HAP-1 (cell line): ENCODE results near the gene AKR1C1.
"Not testable (repeated sequence)": the region's sequence is repeated elsewhere in the genome, so short reads cannot be mapped to it uniquely, and the experiment has no call there.

Experiments
- DNase-seq, 2 experiments: peaks; one replicate each; pipeline ENCODE4 v3.0.0-alpha.2; 2016 to 2020; ENCODE audit warnings: low spot score in 2 of 2
- H3K27me3 ChIP-seq: fragments of 250-450 bp; sonication (Bioruptor Pico); 2 replicates; pipeline ENCODE4 v1.5.1; 2020; ENCODE audit warnings: low read depth, mild to moderate bottlenecking, moderate library complexity
- H3K36me3 ChIP-seq: fragments of 250-450 bp; sonication (Bioruptor Pico); replicated peaks from 2 replicates; pipeline ENCODE4 v1.5.1; 2020; ENCODE audit warnings: mild to moderate bottlenecking
- H3K4me1 ChIP-seq: fragments of 250-450 bp; sonication (Bioruptor Pico); 2 replicates; pipeline ENCODE4 v1.5.1; 2020; ENCODE audit warnings: mild to moderate bottlenecking
- H3K4me3 ChIP-seq: fragments of 250-450 bp; sonication (Bioruptor Pico); 2 replicates; pipeline ENCODE4 v1.5.1; 2020; ENCODE audit warnings: mild to moderate bottlenecking, moderate library complexity
- H3K9me3 ChIP-seq: fragments of 250-450 bp; sonication (Bioruptor Pico); 2 replicates; pipeline ENCODE4 v1.5.1; 2020; ENCODE audit warnings: mild to moderate bottlenecking, moderate library complexity
- in situ Hi-C: fragments of 300-500 bp; cut with MboI; formaldehyde crosslinking; loops from 3 replicates; pipeline ENCODE4 v1.14.3; 2020; ENCODE audit warnings: low sequenced_read_pairs, inconsistent platforms, mixed read lengths

Gene AKR1C1

DNA sequence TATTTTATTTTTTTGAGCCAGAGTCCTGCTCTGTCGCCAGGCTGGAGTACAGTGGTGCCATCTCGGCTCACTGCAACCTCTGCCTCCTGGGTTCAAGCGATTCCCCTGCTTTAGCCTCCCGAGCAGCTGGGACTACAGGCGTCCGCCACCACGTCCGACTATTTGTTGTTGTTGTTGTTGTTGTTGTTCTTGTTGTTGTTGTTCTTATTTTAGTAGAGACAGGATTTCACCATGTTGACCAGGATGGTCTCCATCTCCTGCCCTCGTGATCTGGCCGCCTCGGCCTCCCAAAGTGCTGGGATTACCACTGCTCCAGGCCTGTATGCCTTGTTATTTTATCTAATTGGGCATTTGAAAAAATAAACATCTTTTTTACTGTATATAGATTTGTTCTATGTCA is 1.7 kb upstream of the AKR1C1 start:
- H3K9me3 ChIP-seq, H3K4me1 ChIP-seq, in situ Hi-C loops, H3K36me3 ChIP-seq, DNase-seq, H3K4me3 ChIP-seq, H3K27me3 ChIP-seq: not testable (repeated sequence)

DNA sequence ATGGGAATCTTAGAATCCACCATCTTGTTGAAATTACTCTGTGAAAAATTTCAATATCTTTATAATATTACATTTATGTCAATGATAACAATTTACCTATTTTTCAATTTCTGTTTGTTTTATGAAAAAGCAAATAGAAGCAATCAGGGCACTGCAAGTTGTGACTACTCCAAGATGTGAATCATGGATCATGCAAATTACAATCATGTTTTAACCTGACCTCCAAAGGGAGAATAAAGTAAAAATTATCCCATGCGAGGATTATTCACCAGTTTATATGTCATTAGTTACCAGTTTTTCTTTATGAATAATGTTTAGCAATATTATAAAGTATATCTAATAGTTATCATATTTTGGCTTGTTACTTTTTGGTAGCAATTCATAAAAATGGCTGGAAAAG is 907 bp upstream of the AKR1C1 start:
- H3K4me3 ChIP-seq, H3K36me3 ChIP-seq, H3K27me3 ChIP-seq, H3K4me1 ChIP-seq, DNase-seq, in situ Hi-C loops, H3K9me3 ChIP-seq: not testable (repeated sequence)

GRCh38 chr10:4963815-4964154 is 570 bp downstream of the AKR1C1 start:
- H3K4me1 ChIP-seq, H3K9me3 ChIP-seq, H3K36me3 ChIP-seq, H3K4me3 ChIP-seq, H3K27me3 ChIP-seq, in situ Hi-C loops, DNase-seq: not testable (repeated sequence)

DNA sequence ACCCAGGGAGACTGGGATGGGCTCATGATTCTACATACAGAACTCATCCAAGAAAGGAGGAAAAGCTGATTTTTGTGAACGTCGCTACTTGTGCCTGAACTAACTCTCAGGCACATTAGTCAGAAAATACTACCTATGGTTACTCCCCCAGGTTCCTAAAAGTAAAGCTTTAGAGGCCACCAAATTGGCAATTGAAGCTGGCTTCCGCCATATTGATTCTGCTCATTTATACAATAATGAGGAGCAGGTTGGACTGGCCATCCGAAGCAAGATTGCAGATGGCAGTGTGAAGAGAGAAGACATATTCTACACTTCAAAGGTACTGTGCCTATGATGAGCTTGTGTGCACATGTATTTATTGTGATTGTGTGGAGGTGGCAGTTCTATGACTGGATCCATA is 2.5 kb downstream of the AKR1C1 start:
- in situ Hi-C loops, H3K4me3 ChIP-seq, H3K9me3 ChIP-seq, H3K4me1 ChIP-seq, DNase-seq, H3K27me3 ChIP-seq, H3K36me3 ChIP-seq: not testable (repeated sequence)

DNA sequence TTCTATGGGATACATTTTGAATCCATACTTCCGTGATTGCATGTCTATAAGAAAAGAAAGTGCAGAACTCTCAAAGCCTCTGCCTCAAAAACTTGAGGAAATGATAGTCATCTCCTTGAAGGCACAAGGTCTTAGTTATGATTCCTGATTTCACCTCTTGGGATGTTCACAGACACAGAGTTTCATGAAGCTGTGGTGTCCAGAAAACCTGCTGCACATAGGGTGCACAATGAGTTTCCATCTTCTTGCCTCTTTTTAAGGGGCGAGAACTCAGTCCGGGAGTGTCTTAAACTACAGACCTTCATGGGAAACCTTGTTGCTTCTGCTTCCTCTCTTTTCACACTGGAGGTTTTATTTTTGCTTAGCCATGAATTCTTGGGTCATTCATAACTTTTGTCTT is 4.0 kb downstream of the AKR1C1 start:
- DNase-seq, H3K4me3 ChIP-seq, H3K4me1 ChIP-seq, H3K9me3 ChIP-seq, in situ Hi-C loops, H3K36me3 ChIP-seq, H3K27me3 ChIP-seq: not testable (repeated sequence)

DNA sequence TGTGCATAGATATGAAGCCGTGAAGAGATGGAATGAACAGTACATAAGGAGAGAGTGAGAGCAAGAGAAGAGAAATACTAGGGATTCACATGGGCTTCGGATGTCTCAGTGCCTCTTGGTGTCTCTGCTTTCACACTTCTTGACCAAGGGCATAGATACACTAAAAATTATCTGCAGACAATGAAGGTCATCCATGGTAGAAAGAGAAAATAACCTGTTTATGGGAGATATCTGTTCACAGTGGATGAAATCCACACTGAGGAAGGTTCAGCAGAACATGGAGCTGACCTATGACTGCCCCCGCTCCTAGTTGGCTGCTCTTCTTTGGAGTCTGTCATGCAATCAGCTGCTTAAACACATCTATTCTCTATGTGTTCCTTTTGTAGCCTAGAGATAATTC is 6.1 kb downstream of the AKR1C1 start:
- DNase-seq, H3K27me3 ChIP-seq, H3K36me3 ChIP-seq, H3K9me3 ChIP-seq, H3K4me3 ChIP-seq, H3K4me1 ChIP-seq, in situ Hi-C loops: not testable (repeated sequence)

DNA sequence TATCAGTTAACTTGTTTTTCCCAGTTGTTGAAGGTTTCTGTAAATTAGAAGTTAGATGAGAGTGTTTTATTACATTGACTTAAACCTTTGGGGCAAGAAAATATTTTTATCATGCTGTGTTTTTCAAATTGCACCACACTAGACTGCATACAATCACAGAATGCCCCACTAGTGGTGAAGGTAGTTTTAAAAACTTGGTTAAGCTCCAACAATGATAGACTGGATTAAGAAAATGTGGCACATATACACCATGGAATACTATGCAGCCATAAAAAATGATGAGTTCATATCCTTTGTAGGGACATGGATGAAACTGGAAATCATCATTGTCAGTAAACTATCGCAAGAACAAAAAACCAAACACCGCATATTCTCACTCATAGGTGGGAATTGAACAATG is 7.1 kb downstream of the AKR1C1 start:
- in situ Hi-C loops, H3K36me3 ChIP-seq, H3K4me3 ChIP-seq, DNase-seq, H3K4me1 ChIP-seq, H3K9me3 ChIP-seq, H3K27me3 ChIP-seq: not testable (repeated sequence)

GRCh38 chr10:4972369-4973142 is 9.3 kb downstream of the AKR1C1 start:
- H3K27me3 ChIP-seq, H3K36me3 ChIP-seq, H3K9me3 ChIP-seq, DNase-seq, H3K4me3 ChIP-seq, H3K4me1 ChIP-seq, in situ Hi-C loops: not testable (repeated sequence)

- H3K4me1 ChIP-seq, H3K27me3 ChIP-seq, DNase-seq, H3K4me3 ChIP-seq, H3K36me3 ChIP-seq, in situ Hi-C loops, H3K9me3 ChIP-seq: not testable (repeated sequence)
Observed at GRCh38 chr10:4973294-4973693, 10.1 kb downstream of the AKR1C1 start.

DNA sequence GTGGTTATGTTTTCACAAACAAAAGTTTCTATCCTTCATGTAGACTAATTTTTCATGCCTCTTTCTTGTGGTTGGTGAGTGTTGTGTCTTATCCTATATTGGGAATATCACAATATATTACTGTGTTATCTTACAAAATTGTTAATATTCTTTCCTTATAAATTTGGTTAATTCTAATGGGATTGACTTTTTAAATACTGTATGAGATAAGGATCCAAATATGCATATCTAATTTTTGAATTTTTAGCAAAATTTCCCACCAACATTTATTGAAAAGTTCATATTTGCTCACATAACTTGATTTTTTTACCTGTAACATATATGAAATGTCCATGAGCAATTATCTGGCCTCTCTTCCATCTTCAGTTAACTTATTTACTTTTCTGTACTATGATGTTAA is 11.2 kb downstream of the AKR1C1 start:
- H3K4me1 ChIP-seq, in situ Hi-C loops: not testable (repeated sequence)

GRCh38 chr10:4977025-4977424 is 13.8 kb downstream of the AKR1C1 start:
- in situ Hi-C loops: no loop called here
- H3K36me3 ChIP-seq: no peaks in the 10 kb centered on the region
- no peak for DNase-seq
- peaks cover 4% of the 10 kb centered on the region for H3K4me1 ChIP-seq
- no peaks in the 10 kb centered on the region for H3K27me3 ChIP-seq
- H3K9me3 ChIP-seq: no peaks in the 10 kb centered on the region
- no peak overlapping the region for H3K4me3 ChIP-seq

More for the DNA sequence above, 11.2 kb downstream of the AKR1C1 start:
- DNase-seq, H3K27me3 ChIP-seq, H3K36me3 ChIP-seq, H3K9me3 ChIP-seq, H3K4me3 ChIP-seq: not testable (repeated sequence)

DNA sequence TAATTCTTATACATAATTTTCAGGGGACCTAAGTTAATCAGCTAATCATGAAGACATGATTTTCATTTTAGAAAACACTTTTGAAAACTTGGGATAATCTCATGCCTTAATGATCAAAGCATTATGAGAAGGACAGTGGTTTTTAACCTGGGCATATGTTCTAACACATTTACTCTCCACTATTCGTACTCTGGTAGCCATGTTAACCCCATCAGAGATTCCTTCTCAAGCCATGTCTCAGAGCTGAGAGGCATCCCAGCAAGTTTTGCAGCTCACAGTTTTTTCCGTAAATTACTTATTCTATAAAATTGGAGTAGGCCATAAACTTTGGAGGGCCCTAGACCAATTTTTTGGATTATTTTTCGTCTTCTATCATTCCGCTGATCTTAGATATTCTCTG is 15.7 kb downstream of the AKR1C1 start:
- no peaks in the 10 kb centered on the region for H3K9me3 ChIP-seq
- H3K4me3 ChIP-seq: no peak overlapping the region
- H3K36me3 ChIP-seq: no peaks in the 10 kb centered on the region
- H3K27me3 ChIP-seq: no peaks in the 10 kb centered on the region
- DNase-seq: no peak
- in situ Hi-C loops: no loop called here
- H3K4me1 ChIP-seq: peaks cover 5% of the 10 kb centered on the region

- H3K4me1 ChIP-seq: peaks cover 5% of the 10 kb centered on the region
- in situ Hi-C loops: loop anchor here (10.0 kb wide), 1 partner anchor 136 kb away; no protein-coding TSS in a partner anchor
- H3K4me3 ChIP-seq: no peak overlapping the region
- no peak for DNase-seq
- H3K9me3 ChIP-seq: no peaks in the 10 kb centered on the region
- H3K36me3 ChIP-seq: no peaks in the 10 kb centered on the region
- H3K27me3 ChIP-seq: no peaks in the 10 kb centered on the region
Observed at GRCh38 chr10:4980793-4981192, 17.6 kb downstream of the AKR1C1 start.

GRCh38 chr10:4981722-4982471 is 18.7 kb downstream of the AKR1C1 start:
- in situ Hi-C loops: loop anchor here (10.0 kb wide), 1 partner anchor 137 kb away; no protein-coding TSS in a partner anchor

More at GRCh38 chr10:4981722-4982471, 18.7 kb downstream of the AKR1C1 start:
- Histone ChIP-seq H3K4me3 (no peak overlapping the region), H3K36me3 (no peaks in the 10 kb centered on the region), H3K27me3 (no peaks in the 10 kb centered on the region), H3K4me1 (peaks cover 5% of the 10 kb centered on the region), H3K9me3 (no peaks in the 10 kb centered on the region)
- peak; percentile 65 to 70 for DNase-seq
